Measurements from ENCODE around the gene CXADR. TPM values are rescaled to one million over a fixed set of nuclear protein-coding genes. Genes with fewer than 3 reads are reported as not detected.

CXADR gene
- total and polyA plus RNA-seq, 8 donors, result 20.2 to 28.6 (median 25.8) TPM

- no peaks in the 10 kb centered on the region for H3K27me3 ChIP-seq
- no peak overlapping the region for H3K27ac ChIP-seq
- H3K4me1 ChIP-seq, result no peaks in the 10 kb centered on the region
- intact Hi-C loops (cut with DNase I), result no loop called here
- no peaks in the 10 kb centered on the region for H3K36me3 ChIP-seq
- no peaks in the 10 kb centered on the region for H3K9me3 ChIP-seq
- DNase-seq (peak in 1 of 4 donors; percentile 39), ATAC-seq (peak; percentile 79)
- TF ChIP-seq CTCF (IDR thresholded peaks at IDR 0.05), result no peak
- H3K4me3 ChIP-seq, result no peak overlapping the region
Observed at GRCh38 chr21:17550671-17551308, 37.9 kb downstream of the CXADR start.

- H3K9me3 ChIP-seq, result no peaks in the 10 kb centered on the region
- intact Hi-C loops (cut with DNase I), result no loop called here
- ATAC-seq (no peak), DNase-seq (no peak)
- no peaks in the 10 kb centered on the region for H3K27me3 ChIP-seq
- no peak overlapping the region for H3K4me3 ChIP-seq
- H3K27ac ChIP-seq, result no peak overlapping the region
- no peaks in the 10 kb centered on the region for H3K4me1 ChIP-seq
- no peak for TF ChIP-seq CTCF (IDR thresholded peaks at IDR 0.05)
- H3K36me3 ChIP-seq, result no peaks in the 10 kb centered on the region
Observed at GRCh38 chr21:17552410-17552809, 39.6 kb downstream of the CXADR start.

- Histone ChIP-seq H3K9me3 (no peaks in the 10 kb centered on the region), H3K27ac (no peak overlapping the region), H3K4me1 (no peaks in the 10 kb centered on the region), H3K4me3 (no peak overlapping the region), H3K27me3 (no peaks in the 10 kb centered on the region), H3K36me3 (no peaks in the 10 kb centered on the region)
- ATAC-seq (no peak), DNase-seq (no peak)
- TF ChIP-seq CTCF (IDR thresholded peaks at IDR 0.05), result no peak
- intact Hi-C loops (cut with DNase I), result no loop called here
Observed at GRCh38 chr21:17554120-17554519, 41.3 kb downstream of the CXADR start.

- TF ChIP-seq CTCF (IDR thresholded peaks at IDR 0.05), result no peak
- Histone ChIP-seq H3K36me3 (no peaks in the 10 kb centered on the region), H3K9me3 (no peaks in the 10 kb centered on the region), H3K4me1 (no peaks in the 10 kb centered on the region), H3K4me3 (no peak overlapping the region), H3K27me3 (no peaks in the 10 kb centered on the region), H3K27ac (no peak overlapping the region)
- intact Hi-C loops (cut with DNase I), result no loop called here
- ATAC-seq, result no peak
- no peak for DNase-seq
Observed at GRCh38 chr21:17554679-17555465, 42.0 kb downstream of the CXADR start.

GRCh38 chr21:17560377-17561025, 47.7 kb downstream of the CXADR start:
- Histone ChIP-seq H3K4me3 (no peak overlapping the region), H3K27me3 (no peaks in the 10 kb centered on the region), H3K4me1 (no peaks in the 10 kb centered on the region), H3K9me3 (no peaks in the 10 kb centered on the region), H3K36me3 (no peaks in the 10 kb centered on the region), H3K27ac (no peak overlapping the region)
- DNase-seq (no peak), ATAC-seq (no peak)
- intact Hi-C loops (cut with DNase I), result no loop called here
- TF ChIP-seq CTCF (IDR thresholded peaks at IDR 0.05), result no peak
